ENCODE measurements around the gene NNT.

GRCh38 chr5:43702815-43703214 is 99.8 kb downstream of the NNT start:
- TF ChIP-seq TOX (CRISPR knock-in tag; IDR thresholded peaks at IDR 0.05; ENCODE audit: borderline replicate concordance) = no peak
- TF ChIP-seq TSHZ2 (CRISPR knock-in tag; IDR thresholded peaks at IDR 0.05) = no peak
- TF ChIP-seq, protein P1, sequence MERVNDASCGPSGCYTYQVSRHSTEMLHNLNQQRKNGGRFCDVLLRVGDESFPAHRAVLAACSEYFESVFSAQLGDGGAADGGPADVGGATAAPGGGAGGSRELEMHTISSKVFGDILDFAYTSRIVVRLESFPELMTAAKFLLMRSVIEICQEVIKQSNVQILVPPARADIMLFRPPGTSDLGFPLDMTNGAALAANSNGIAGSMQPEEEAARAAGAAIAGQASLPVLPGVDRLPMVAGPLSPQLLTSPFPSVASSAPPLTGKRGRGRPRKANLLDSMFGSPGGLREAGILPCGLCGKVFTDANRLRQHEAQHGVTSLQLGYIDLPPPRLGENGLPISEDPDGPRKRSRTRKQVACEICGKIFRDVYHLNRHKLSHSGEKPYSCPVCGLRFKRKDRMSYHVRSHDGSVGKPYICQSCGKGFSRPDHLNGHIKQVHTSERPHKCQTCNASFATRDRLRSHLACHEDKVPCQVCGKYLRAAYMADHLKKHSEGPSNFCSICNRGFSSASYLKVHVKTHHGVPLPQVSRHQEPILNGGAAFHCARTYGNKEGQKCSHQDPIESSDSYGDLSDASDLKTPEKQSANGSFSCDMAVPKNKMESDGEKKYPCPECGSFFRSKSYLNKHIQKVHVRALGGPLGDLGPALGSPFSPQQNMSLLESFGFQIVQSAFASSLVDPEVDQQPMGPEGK (CRISPR knock-in tag; IDR thresholded peaks at IDR 0.05; ENCODE audit: borderline replicate concordance) = no peak
- TF ChIP-seq, protein P2, sequence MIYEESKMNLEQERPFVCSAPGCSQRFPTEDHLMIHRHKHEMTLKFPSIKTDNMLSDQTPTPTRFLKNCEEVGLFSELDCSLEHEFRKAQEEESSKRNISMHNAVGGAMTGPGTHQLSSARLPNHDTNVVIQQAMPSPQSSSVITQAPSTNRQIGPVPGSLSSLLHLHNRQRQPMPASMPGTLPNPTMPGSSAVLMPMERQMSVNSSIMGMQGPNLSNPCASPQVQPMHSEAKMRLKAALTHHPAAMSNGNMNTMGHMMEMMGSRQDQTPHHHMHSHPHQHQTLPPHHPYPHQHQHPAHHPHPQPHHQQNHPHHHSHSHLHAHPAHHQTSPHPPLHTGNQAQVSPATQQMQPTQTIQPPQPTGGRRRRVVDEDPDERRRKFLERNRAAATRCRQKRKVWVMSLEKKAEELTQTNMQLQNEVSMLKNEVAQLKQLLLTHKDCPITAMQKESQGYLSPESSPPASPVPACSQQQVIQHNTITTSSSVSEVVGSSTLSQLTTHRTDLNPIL (CRISPR knock-in tag; IDR thresholded peaks at IDR 0.05; ENCODE audit: low read depth) = no peak
- TF ChIP-seq ZFP3 (CRISPR knock-in tag; IDR thresholded peaks at IDR 0.05) = no peak
- no peak for TF ChIP-seq ZFP30 (CRISPR knock-in tag; IDR thresholded peaks at IDR 0.05)
